ENCODE measurements around the gene CEP72. TPM values are rescaled to one million over a fixed set of nuclear protein-coding genes. Genes with fewer than 3 reads are reported as not detected.

CEP72 gene
- total RNA-seq, 1 experiment from 2014 or later = 14.6 TPM

DNA sequence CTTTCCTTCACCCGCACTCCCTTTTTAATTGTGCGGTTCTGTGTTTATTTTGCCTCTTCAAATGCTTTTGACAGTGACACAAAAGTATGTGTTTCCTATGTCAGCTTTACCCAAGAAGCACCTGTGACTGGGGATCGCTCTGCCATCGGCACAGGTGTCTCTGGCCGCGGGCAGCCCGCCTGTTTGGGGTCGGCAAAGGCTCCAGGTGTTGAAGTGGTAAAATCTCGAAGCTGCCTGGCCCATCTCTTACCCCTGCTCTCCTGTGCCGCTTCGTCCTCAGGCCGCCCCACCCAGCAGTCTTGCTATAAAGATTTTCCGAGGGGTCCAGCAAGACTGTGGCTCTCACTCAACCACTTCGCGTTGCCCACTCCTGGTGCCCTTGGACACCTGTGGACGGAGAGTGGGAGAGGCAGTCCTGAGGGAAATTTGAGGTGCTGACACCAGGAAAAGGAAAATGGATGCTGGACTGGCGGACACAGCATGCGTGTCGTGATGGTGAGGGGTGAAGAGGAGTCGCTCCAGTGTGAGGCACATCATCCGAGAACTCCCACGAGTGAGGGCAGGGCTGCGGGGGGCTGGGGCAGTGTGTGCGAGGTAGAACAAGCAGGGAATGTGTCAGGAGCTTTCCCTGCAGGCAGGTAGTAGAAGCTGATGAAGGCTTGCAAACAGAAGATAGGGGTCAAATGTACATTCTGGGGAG lies 29.1 kb upstream of the CEP72 start:
- H3K4me3 ChIP-seq (ENCODE audit: low read length) = no peak overlapping the region
- H3K9me2 ChIP-seq (replicated peaks; ENCODE audit: insufficient read depth, low read length) = no peaks in the 10 kb centered on the region
- H3K4me1 ChIP-seq (ENCODE audit: low read length) = peaks cover 20% of the 10 kb centered on the region
- no peaks in the 10 kb centered on the region for H3K27me3 ChIP-seq (ENCODE audit: low read length)
- no peaks in the 10 kb centered on the region for H3K79me2 ChIP-seq (ENCODE audit: low read length)
- H3K9ac ChIP-seq (ENCODE audit: low read length) = no peak overlapping the region
- no peak for DNase-seq
- no peak overlapping the region for H3K4me2 ChIP-seq (ENCODE audit: low read depth, low read length, poor library complexity, severe bottlenecking)
- H3K36me3 ChIP-seq (ENCODE audit: insufficient read depth, low read length) = no peaks in the 10 kb centered on the region
- H2AFZ ChIP-seq (ENCODE audit: low read length) = no peak overlapping the region
- no peak overlapping the region for H3K27ac ChIP-seq (ENCODE audit: low read length)
- no peaks in the 10 kb centered on the region for H3K9me3 ChIP-seq (ENCODE audit: low read length)
- no peaks in the 10 kb centered on the region for H4K20me1 ChIP-seq (ENCODE audit: insufficient read depth, low read depth, low read length)

DNA sequence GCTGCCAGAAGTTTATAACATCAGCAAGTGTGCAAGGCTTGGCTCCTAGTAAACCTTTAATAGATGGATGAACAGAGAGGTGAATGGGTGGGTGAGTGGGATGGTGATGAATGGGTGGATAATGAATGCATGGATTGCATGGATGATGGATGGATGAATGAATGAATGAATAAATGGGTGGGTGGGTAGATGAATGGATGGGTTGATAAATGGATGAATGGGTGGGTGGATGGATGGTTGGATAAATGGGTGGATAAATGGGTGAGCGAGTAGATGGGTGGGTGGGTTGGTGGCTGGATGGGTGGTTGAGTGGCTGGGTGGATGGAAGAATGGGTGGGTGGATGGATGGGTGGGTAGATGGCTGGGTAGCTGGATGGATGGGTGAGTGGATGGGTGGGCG lies 28.5 kb upstream of the CEP72 start:
- H3K79me2 ChIP-seq (ENCODE audit: low read length) = no peaks in the 10 kb centered on the region
- DNase-seq = no peak
- no peaks in the 10 kb centered on the region for H3K9me2 ChIP-seq (replicated peaks; ENCODE audit: insufficient read depth, low read length)
- H3K9ac ChIP-seq (ENCODE audit: low read length) = no peak overlapping the region
- H3K27ac ChIP-seq (ENCODE audit: low read length) = no peak overlapping the region
- no peak overlapping the region for H3K4me3 ChIP-seq (ENCODE audit: low read length)
- no peaks in the 10 kb centered on the region for H3K36me3 ChIP-seq (ENCODE audit: insufficient read depth, low read length)
- peaks cover 26% of the 10 kb centered on the region for H3K4me1 ChIP-seq (ENCODE audit: low read length)
- no peaks in the 10 kb centered on the region for H4K20me1 ChIP-seq (ENCODE audit: insufficient read depth, low read depth, low read length)
- H3K4me2 ChIP-seq (ENCODE audit: low read depth, low read length, poor library complexity, severe bottlenecking) = no peak overlapping the region
- H3K27me3 ChIP-seq (ENCODE audit: low read length) = no peaks in the 10 kb centered on the region
- H3K9me3 ChIP-seq (ENCODE audit: low read length) = no peaks in the 10 kb centered on the region
- H2AFZ ChIP-seq (ENCODE audit: low read length) = no peak overlapping the region

DNA sequence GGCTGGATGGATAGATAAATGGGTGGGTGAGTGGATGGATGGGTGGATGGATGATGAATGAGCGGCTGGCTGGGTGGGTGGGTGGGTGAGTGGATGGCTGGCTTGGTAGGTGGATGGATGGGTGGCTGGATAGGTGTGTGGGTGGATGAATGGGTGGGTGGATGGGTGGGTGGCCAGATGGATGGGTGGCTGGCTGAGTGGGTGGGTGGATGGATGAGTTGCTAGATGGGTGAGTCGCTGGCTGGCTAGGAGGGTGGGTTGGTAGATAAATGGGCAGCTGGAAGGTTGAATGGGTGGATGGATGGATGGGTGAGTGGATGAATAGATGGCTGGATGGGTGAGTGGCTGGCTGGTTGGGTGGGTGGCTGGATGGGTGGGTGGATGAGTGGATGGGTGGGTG lies 27.9 kb upstream of the CEP72 start:
- Histone ChIP-seq H3K9me2 (replicated peaks; ENCODE audit: insufficient read depth, low read length) (no peaks in the 10 kb centered on the region), H3K79me2 (ENCODE audit: low read length) (no peaks in the 10 kb centered on the region), H3K4me1 (ENCODE audit: low read length) (peaks cover 32% of the 10 kb centered on the region), H3K4me3 (ENCODE audit: low read length) (no peak overlapping the region), H3K27me3 (ENCODE audit: low read length) (no peaks in the 10 kb centered on the region), H3K27ac (ENCODE audit: low read length) (no peak overlapping the region), H3K9ac (ENCODE audit: low read length) (no peak overlapping the region), H3K4me2 (ENCODE audit: low read depth, low read length, poor library complexity, severe bottlenecking) (no peak overlapping the region), H2AFZ (ENCODE audit: low read length) (no peak overlapping the region), H3K9me3 (ENCODE audit: low read length) (no peaks in the 10 kb centered on the region), H4K20me1 (ENCODE audit: insufficient read depth, low read depth, low read length) (no peaks in the 10 kb centered on the region), H3K36me3 (ENCODE audit: insufficient read depth, low read length) (no peaks in the 10 kb centered on the region)
- DNase-seq = no peak

DNA sequence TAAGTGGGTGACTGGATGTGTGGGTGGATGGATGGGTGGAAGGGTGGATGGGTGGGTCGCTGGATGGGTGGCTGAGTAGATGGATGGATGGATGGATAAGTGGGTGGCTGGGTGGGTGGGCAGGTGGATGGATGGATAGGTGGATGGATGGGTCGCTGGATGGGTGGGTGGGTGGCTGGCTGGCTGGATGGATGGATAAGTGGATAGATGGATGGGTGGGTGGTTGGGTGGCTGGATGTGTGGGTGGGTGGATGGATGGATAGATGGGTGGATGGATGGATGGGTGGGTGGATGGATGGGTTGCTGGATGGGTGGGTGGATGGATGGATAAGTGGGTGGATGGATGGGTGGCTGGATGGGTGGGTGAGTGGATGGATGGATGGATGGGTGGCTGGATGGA lies 27.3 kb upstream of the CEP72 start:
- H3K27ac ChIP-seq (ENCODE audit: low read length) = no peak overlapping the region
- H4K20me1 ChIP-seq (ENCODE audit: insufficient read depth, low read depth, low read length) = no peaks in the 10 kb centered on the region

DNA sequence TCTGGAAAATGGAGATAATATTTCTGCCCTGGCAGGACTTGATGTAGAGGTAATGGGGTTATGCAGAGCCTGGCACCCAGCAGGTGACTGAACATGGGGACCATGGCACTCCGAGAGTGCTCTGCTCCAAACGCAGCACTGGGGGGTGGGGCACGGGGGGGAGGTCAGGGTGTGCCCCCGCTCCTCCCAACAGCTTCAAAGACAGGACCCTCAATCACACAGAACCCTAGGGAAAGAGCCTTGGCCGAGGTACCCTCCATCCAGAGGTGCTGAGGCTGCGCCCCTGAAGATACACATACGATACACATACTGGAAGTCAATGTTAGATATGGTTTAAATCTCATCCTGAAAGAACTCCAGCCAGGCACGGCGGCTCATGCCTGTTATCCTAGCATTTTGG lies 26.6 kb upstream of the CEP72 start:
- Histone ChIP-seq H3K4me2 (ENCODE audit: low read depth, low read length, poor library complexity, severe bottlenecking) (no peak overlapping the region), H3K9me2 (replicated peaks; ENCODE audit: insufficient read depth, low read length) (no peaks in the 10 kb centered on the region), H3K79me2 (ENCODE audit: low read length) (no peaks in the 10 kb centered on the region), H2AFZ (ENCODE audit: low read length) (no peak overlapping the region), H3K9me3 (ENCODE audit: low read length) (peaks cover 6% of the 10 kb centered on the region), H3K4me3 (ENCODE audit: low read length) (no peak overlapping the region), H4K20me1 (ENCODE audit: insufficient read depth, low read depth, low read length) (no peaks in the 10 kb centered on the region), H3K27me3 (ENCODE audit: low read length) (0 out of 2 replicates have a peak, but pooled peaks cover 3% of the 10 kb centered on the region), H3K9ac (ENCODE audit: low read length) (no peak overlapping the region), H3K4me1 (ENCODE audit: low read length) (peaks cover 42% of the 10 kb centered on the region), H3K27ac (ENCODE audit: low read length) (no peak overlapping the region), H3K36me3 (ENCODE audit: insufficient read depth, low read length) (no peaks in the 10 kb centered on the region)
- no peak for DNase-seq

More for the DNA sequence above, 27.3 kb upstream of the CEP72 start:
- Histone ChIP-seq H3K9me3 (ENCODE audit: low read length) (no peaks in the 10 kb centered on the region; the same call in 1 of the 2 replicates), H3K4me1 (ENCODE audit: low read length) (peaks cover 38% of the 10 kb centered on the region), H3K27me3 (ENCODE audit: low read length) (no peaks in the 10 kb centered on the region), H3K79me2 (ENCODE audit: low read length) (no peaks in the 10 kb centered on the region), H3K9ac (ENCODE audit: low read length) (no peak overlapping the region), H3K4me2 (ENCODE audit: low read depth, low read length, poor library complexity, severe bottlenecking) (no peak overlapping the region), H2AFZ (ENCODE audit: low read length) (no peak overlapping the region), H3K4me3 (ENCODE audit: low read length) (no peak overlapping the region), H3K36me3 (ENCODE audit: insufficient read depth, low read length) (no peaks in the 10 kb centered on the region), H3K9me2 (replicated peaks; ENCODE audit: insufficient read depth, low read length) (no peaks in the 10 kb centered on the region)
- DNase-seq = no peak

DNA sequence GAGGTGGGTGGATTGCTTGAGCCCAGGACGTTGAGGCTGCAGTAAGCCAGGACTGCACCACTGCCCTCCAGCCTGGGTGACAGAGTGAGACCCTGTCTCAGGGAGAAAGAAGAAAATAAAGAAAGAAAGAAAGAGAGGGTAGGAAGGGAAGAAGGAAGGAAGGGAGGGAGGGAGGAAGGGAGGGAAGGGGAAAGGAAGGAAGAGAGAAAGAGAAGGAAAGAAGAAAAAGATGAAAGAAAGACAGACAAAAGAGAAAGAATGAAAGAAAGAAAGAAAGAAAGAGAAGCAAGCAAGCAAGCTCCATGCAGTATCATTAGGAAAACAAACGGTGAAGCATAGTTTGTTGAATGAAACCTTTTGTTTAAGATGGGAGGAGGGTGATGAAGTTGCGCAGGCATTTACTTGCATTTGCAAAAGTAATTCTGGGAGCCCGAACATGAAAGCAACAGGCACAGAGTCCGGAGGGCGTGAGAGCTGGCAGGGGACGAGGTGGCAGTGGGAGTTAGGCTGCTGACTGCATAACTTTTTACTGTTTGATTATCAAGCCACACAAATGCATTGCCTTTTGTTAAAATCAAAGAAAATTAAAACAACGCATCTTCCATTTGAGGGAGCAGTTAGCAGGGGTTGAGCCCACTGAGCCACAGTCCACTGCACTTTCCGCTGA lies 26.0 kb upstream of the CEP72 start:
- Histone ChIP-seq H3K4me2 (ENCODE audit: low read depth, low read length, poor library complexity, severe bottlenecking) (no peak overlapping the region), H3K27ac (ENCODE audit: low read length) (no peak overlapping the region), H3K9me3 (ENCODE audit: low read length) (peaks cover 6% of the 10 kb centered on the region), H3K9ac (ENCODE audit: low read length) (no peak overlapping the region), H3K27me3 (ENCODE audit: low read length) (0 out of 2 replicates have a peak, but pooled peaks cover 3% of the 10 kb centered on the region), H2AFZ (ENCODE audit: low read length) (no peak overlapping the region), H3K4me1 (ENCODE audit: low read length) (peaks cover 42% of the 10 kb centered on the region), H3K4me3 (ENCODE audit: low read length) (no peak overlapping the region), H3K9me2 (replicated peaks; ENCODE audit: insufficient read depth, low read length) (no peaks in the 10 kb centered on the region), H3K36me3 (ENCODE audit: insufficient read depth, low read length) (no peaks in the 10 kb centered on the region), H3K79me2 (ENCODE audit: low read length) (no peaks in the 10 kb centered on the region), H4K20me1 (ENCODE audit: insufficient read depth, low read depth, low read length) (no peaks in the 10 kb centered on the region)
- no peak for DNase-seq

DNA sequence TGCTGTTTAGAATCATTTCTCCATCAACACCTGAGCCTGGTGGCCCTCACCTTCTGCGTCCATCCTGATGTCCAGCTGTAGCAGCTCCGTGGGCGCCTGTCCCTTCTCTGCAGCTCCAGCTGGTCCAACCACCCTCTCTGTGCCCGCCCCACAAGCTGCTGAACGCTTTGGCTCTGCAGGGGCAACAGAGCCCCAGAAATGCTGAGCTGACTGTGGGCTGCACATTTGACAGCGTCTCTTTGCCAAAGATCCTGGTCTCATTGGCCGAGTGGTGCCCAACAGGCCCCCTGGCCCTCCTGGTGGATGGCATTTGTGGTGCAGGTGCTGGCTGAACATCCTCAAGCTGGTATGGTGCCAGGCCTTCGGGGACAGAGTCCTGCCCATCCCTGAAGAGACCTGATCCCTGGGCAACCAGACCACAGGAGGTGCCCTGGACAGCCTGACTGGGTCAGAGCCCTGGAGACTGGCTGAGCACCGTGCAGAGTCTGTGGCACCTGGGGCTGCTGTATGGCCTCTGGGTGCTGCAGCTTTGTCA lies 25.3 kb upstream of the CEP72 start:
- H3K4me1 ChIP-seq (ENCODE audit: low read length) = peaks cover 42% of the 10 kb centered on the region
- H4K20me1 ChIP-seq (ENCODE audit: insufficient read depth, low read depth, low read length) = no peaks in the 10 kb centered on the region
- no peak overlapping the region for H3K9ac ChIP-seq (ENCODE audit: low read length)

DNA sequence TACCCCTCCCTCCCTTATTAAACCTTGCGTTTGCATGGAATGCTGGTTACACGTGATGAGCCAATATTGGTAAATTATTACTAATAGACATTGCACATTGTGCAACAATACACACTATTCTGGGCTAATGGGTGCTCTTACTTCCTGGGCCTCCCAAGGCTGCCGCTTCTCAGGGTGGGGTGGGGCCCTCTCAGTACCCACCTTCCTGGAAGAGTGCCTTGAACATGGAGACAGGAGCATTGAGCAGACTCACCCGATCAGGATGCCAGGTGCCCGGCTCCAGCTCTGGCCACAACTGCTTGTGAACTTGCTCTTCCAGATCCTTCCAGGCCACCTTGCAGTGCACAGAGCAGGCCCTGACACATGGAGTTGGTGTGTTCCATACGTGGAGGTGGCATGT lies 24.7 kb upstream of the CEP72 start:
- H3K79me2 ChIP-seq (ENCODE audit: low read length) = no peaks in the 10 kb centered on the region
- peaks cover 6% of the 10 kb centered on the region for H3K9me3 ChIP-seq (ENCODE audit: low read length)
- no peak overlapping the region for H3K4me3 ChIP-seq (ENCODE audit: low read length)
- H3K4me2 ChIP-seq (ENCODE audit: low read depth, low read length, poor library complexity, severe bottlenecking) = peak overlapping the region; percentile 50
- no peaks in the 10 kb centered on the region for H3K36me3 ChIP-seq (ENCODE audit: insufficient read depth, low read length)
- H3K27me3 ChIP-seq (ENCODE audit: low read length) = 0 out of 2 replicates have a peak, but pooled peaks cover 3% of the 10 kb centered on the region
- no peak for DNase-seq
- no peaks in the 10 kb centered on the region for H4K20me1 ChIP-seq (ENCODE audit: insufficient read depth, low read depth, low read length)
- H3K9ac ChIP-seq (ENCODE audit: low read length) = no peak overlapping the region
- H2AFZ ChIP-seq (ENCODE audit: low read length) = no peak overlapping the region
- peaks cover 42% of the 10 kb centered on the region for H3K4me1 ChIP-seq (ENCODE audit: low read length)
- H3K27ac ChIP-seq (ENCODE audit: low read length) = no peak overlapping the region
- H3K9me2 ChIP-seq (replicated peaks; ENCODE audit: insufficient read depth, low read length) = no peaks in the 10 kb centered on the region

More for the DNA sequence above, 25.3 kb upstream of the CEP72 start:
- Histone ChIP-seq H3K4me3 (ENCODE audit: low read length) (no peak overlapping the region), H3K79me2 (ENCODE audit: low read length) (no peaks in the 10 kb centered on the region), H3K9me2 (replicated peaks; ENCODE audit: insufficient read depth, low read length) (no peaks in the 10 kb centered on the region), H2AFZ (ENCODE audit: low read length) (no peak overlapping the region), H3K4me2 (ENCODE audit: low read depth, low read length, poor library complexity, severe bottlenecking) (peak overlapping the region; percentile 50), H3K27me3 (ENCODE audit: low read length) (0 out of 2 replicates have a peak, but pooled peaks cover 3% of the 10 kb centered on the region), H3K27ac (ENCODE audit: low read length) (no peak overlapping the region), H3K36me3 (ENCODE audit: insufficient read depth, low read length) (no peaks in the 10 kb centered on the region), H3K9me3 (ENCODE audit: low read length) (peaks cover 6% of the 10 kb centered on the region)
- no peak for DNase-seq
